HepG2 (cell line): ENCODE measurements around the gene CHAF1A. TPM values are rescaled to one million over a fixed set of nuclear protein-coding genes. Genes with fewer than 3 reads are reported as not detected.

ENCODE experiments used
- BHLHE40 ChIP-seq: IDR thresholded peaks from 2 replicates; pipeline ENCODE4 v1.6.1; 2011; ENCODE audit warnings: low read length, improper control_type of control experiment
- GABPA ChIP-seq, 2 experiments: IDR thresholded peaks; 2 replicates each; pipeline ENCODE4 v1.6.1; 2011 to 2016; ENCODE audit warnings: low read depth in 2 of 2, low read length in 1 of 2, missing biosample characterization in 1 of 2, missing genetic modification characterization in 1 of 2
- HOXA3 ChIP-seq: sonication (generic); formaldehyde crosslinking; IDR thresholded peaks from 2 replicates; pipeline ENCODE4 v1.5.0; 2020; ENCODE audit warnings: missing genetic modification reagents
- MED13 ChIP-seq: sonication (generic); formaldehyde crosslinking; IDR thresholded peaks from 2 replicates; pipeline ENCODE4 v1.5.0; 2020; ENCODE audit warnings: missing genetic modification reagents
- PHF5A ChIP-seq: IDR thresholded peaks from one replicate; pipeline ENCODE4 v1.6.1; 2018; ENCODE audit warnings: low read depth, missing genetic modification reagents; ENCODE audit not compliant: unreplicated experiment
- RCOR2 ChIP-seq: IDR thresholded peaks from 2 replicates; pipeline ENCODE4 v1.6.1; 2016; ENCODE audit warnings: missing biosample characterization, missing genetic modification reagents
- SOX6 ChIP-seq, 2 experiments: fragments of 450-650 bp in 1 of 2; sonication (generic) in 1 of 2; formaldehyde crosslinking in 1 of 2; IDR thresholded peaks; 2 replicates each; pipeline versions ENCODE4 v1.4.0 to v1.6.1; 2017 to 2020; ENCODE audit warnings: antibody characterized with exemption in 1 of 2, mild to moderate bottlenecking in 1 of 2, missing genetic modification reagents in 1 of 2
- ZFYVE20 ChIP-seq: sonication (generic); formaldehyde crosslinking; IDR thresholded peaks from 2 replicates; pipeline ENCODE4 v1.8.0; 2023; ENCODE audit warnings: low read depth, mild to moderate bottlenecking, moderate library complexity, missing genetic modification reagents, borderline replicate concordance
- ZNF224 ChIP-seq: sonication (generic); formaldehyde crosslinking; IDR thresholded peaks from 2 replicates; pipeline ENCODE4 v1.5.0; 2020; ENCODE audit warnings: mild to moderate bottlenecking, missing genetic modification reagents
- ZNF331 ChIP-seq: sonication (generic); formaldehyde crosslinking; IDR thresholded peaks from 2 replicates; pipeline ENCODE4 v1.4.0; 2020; ENCODE audit warnings: missing genetic modification reagents
- ZNF660 ChIP-seq: sonication (generic); formaldehyde crosslinking; IDR thresholded peaks from 2 replicates; pipeline ENCODE4 v1.5.1; 2020; ENCODE audit warnings: mild to moderate bottlenecking, low read depth, missing genetic modification reagents, borderline replicate concordance
- ZNF75D ChIP-seq: sonication (generic); formaldehyde crosslinking; IDR thresholded peaks from 2 replicates; pipeline ENCODE4 v1.8.1; 2023; ENCODE audit warnings: missing genetic modification reagents, mild to moderate bottlenecking, borderline replicate concordance
- polyA plus RNA-seq, 8 experiments: library from polyadenylated mRNA; depleted of rRNA in 3 of 8; stranded (reverse) in 7 of 8; unstranded in 1 of 8; fragments of >200 nt; fragmentation: Illumina TruSeq in 4 of 8; extraction: Trizol in 4 of 8; gene quantifications; 2 replicates each; pipeline versions ENCODE4 v1.2.1 to v1.2.3, GENCODE V29; 2011 to 2016; ENCODE audit warnings: low read depth in 4 of 8, missing spikeins in 1 of 8, mixed read lengths in 1 of 8; ENCODE audit not compliant: insufficient read depth in 1 of 8
- total RNA-seq, 5 experiments: library from RNA; depleted of rRNA; stranded (reverse); fragments of >200 nt; fragmentation: Illumina TruSeq; extraction: Trizol; gene quantifications; 2 replicates each; pipeline ENCODE4 v1.2.3, GENCODE V29; 2016; ENCODE audit warnings: low read depth in 1 of 5
- TF ChIP-seq, protein P1 (sequence below): sonication (generic); formaldehyde crosslinking; IDR thresholded peaks from 2 replicates; pipeline ENCODE4 v1.4.0; 2020; ENCODE audit warnings: missing genetic modification reagents
- TF ChIP-seq, protein P2 (sequence below): sonication (generic); formaldehyde crosslinking; IDR thresholded peaks from 2 replicates; pipeline ENCODE4 v1.4.0; 2020; ENCODE audit warnings: missing genetic modification reagents
- TF ChIP-seq, protein P3 (sequence below): sonication (generic); formaldehyde crosslinking; conservative IDR thresholded peaks from 2 replicates; pipeline ENCODE4 v1.8.0; 2022; ENCODE audit warnings: low read depth, missing genetic modification reagents
- TF ChIP-seq, protein P4 (sequence below): sonication (generic); formaldehyde crosslinking; IDR thresholded peaks from 2 replicates; pipeline ENCODE4 v1.4.0; 2020; ENCODE audit warnings: missing genetic modification reagents
- TF ChIP-seq, protein P5 (sequence below): sonication (generic); formaldehyde crosslinking; IDR thresholded peaks from 2 replicates; pipeline ENCODE4 v1.8.1; 2023; ENCODE audit warnings: mild to moderate bottlenecking, missing genetic modification reagents, borderline replicate concordance

The CHAF1A gene
- total and polyA plus RNA-seq, 2 of the 13 experiments (the other 11 are each of a cell fraction or from before 2014, with no cell fraction given) = 11.0 to 34.8 TPM

DNA sequence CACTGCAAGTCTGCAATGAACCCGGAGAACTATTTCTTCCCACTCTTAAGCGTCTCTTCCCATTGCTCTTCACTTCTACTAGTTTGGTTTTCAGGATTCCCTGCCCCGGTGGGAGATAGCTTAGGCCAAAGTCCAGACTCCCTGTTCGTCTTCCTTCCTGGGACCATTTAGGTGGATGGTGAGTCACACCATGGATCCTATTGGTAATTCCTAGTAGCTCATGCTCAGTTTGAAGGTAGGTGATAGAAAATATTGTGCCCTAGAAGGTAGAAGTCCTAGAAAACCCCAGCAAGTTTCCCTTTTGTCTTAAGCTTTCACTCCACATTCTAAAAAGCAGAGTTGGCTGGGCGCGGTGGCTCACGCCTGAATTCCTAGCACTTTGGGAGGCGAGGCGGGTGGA, 13.8 kb downstream of the CHAF1A start (continued):
- no peak for TF ChIP-seq ZNF660 (CRISPR knock-in tag)
- no peak for TF ChIP-seq MED13 (CRISPR knock-in tag)
- TF ChIP-seq HOXA3 (CRISPR knock-in tag) = 0 out of 2 replicates have a peak, but pooled peaks have one; percentile 22
- TF ChIP-seq, protein P1, sequence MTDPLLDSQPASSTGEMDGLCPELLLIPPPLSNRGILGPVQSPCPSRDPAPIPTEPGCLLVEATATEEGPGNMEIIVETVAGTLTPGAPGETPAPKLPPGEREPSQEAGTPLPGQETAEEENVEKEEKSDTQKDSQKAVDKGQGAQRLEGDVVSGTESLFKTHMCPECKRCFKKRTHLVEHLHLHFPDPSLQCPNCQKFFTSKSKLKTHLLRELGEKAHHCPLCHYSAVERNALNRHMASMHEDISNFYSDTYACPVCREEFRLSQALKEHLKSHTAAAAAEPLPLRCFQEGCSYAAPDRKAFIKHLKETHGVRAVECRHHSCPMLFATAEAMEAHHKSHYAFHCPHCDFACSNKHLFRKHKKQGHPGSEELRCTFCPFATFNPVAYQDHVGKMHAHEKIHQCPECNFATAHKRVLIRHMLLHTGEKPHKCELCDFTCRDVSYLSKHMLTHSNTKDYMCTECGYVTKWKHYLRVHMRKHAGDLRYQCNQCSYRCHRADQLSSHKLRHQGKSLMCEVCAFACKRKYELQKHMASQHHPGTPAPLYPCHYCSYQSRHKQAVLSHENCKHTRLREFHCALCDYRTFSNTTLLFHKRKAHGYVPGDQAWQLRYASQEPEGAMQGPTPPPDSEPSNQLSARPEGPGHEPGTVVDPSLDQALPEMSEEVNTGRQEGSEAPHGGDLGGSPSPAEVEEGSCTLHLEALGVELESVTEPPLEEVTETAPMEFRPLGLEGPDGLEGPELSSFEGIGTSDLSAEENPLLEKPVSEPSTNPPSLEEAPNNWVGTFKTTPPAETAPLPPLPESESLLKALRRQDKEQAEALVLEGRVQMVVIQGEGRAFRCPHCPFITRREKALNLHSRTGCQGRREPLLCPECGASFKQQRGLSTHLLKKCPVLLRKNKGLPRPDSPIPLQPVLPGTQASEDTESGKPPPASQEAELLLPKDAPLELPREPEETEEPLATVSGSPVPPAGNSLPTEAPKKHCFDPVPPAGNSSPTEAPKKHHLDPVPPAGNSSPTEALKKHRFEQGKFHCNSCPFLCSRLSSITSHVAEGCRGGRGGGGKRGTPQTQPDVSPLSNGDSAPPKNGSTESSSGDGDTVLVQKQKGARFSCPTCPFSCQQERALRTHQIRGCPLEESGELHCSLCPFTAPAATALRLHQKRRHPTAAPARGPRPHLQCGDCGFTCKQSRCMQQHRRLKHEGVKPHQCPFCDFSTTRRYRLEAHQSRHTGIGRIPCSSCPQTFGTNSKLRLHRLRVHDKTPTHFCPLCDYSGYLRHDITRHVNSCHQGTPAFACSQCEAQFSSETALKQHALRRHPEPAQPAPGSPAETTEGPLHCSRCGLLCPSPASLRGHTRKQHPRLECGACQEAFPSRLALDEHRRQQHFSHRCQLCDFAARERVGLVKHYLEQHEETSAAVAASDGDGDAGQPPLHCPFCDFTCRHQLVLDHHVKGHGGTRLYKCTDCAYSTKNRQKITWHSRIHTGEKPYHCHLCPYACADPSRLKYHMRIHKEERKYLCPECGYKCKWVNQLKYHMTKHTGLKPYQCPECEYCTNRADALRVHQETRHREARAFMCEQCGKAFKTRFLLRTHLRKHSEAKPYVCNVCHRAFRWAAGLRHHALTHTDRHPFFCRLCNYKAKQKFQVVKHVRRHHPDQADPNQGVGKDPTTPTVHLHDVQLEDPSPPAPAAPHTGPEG = no peak
- no peak for TF ChIP-seq GABPA (IDR thresholded peaks at IDR 0.05; ENCODE audit: low read depth, low read length)
- TF ChIP-seq GABPA (CRISPR knock-in tag; IDR thresholded peaks at IDR 0.05; ENCODE audit: low read depth) = no peak
- TF ChIP-seq, protein P2, sequence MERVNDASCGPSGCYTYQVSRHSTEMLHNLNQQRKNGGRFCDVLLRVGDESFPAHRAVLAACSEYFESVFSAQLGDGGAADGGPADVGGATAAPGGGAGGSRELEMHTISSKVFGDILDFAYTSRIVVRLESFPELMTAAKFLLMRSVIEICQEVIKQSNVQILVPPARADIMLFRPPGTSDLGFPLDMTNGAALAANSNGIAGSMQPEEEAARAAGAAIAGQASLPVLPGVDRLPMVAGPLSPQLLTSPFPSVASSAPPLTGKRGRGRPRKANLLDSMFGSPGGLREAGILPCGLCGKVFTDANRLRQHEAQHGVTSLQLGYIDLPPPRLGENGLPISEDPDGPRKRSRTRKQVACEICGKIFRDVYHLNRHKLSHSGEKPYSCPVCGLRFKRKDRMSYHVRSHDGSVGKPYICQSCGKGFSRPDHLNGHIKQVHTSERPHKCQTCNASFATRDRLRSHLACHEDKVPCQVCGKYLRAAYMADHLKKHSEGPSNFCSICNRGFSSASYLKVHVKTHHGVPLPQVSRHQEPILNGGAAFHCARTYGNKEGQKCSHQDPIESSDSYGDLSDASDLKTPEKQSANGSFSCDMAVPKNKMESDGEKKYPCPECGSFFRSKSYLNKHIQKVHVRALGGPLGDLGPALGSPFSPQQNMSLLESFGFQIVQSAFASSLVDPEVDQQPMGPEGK (CRISPR knock-in tag) = no peak
- no peak for TF ChIP-seq ZNF75D
- TF ChIP-seq, protein P3, sequence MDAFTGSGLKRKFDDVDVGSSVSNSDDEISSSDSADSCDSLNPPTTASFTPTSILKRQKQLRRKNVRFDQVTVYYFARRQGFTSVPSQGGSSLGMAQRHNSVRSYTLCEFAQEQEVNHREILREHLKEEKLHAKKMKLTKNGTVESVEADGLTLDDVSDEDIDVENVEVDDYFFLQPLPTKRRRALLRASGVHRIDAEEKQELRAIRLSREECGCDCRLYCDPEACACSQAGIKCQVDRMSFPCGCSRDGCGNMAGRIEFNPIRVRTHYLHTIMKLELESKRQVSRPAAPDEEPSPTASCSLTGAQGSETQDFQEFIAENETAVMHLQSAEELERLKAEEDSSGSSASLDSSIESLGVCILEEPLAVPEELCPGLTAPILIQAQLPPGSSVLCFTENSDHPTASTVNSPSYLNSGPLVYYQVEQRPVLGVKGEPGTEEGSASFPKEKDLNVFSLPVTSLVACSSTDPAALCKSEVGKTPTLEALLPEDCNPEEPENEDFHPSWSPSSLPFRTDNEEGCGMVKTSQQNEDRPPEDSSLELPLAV (CRISPR knock-in tag) = no peak
- TF ChIP-seq ZNF224 = no peak
- no peak for TF ChIP-seq ZFYVE20
- TF ChIP-seq SOX6 (IDR thresholded peaks at IDR 0.05) = no peak
- no peak for TF ChIP-seq SOX6 (CRISPR knock-in tag; IDR thresholded peaks at IDR 0.05)
- TF ChIP-seq PHF5A (CRISPR knock-in tag) = no peak
- TF ChIP-seq RCOR2 (CRISPR knock-in tag) = no peak
- no peak for TF ChIP-seq BHLHE40
- 0 out of 2 replicates have a peak, but pooled peaks have one; percentile 27 for TF ChIP-seq ZNF331 (CRISPR knock-in tag)
- TF ChIP-seq, protein P4, sequence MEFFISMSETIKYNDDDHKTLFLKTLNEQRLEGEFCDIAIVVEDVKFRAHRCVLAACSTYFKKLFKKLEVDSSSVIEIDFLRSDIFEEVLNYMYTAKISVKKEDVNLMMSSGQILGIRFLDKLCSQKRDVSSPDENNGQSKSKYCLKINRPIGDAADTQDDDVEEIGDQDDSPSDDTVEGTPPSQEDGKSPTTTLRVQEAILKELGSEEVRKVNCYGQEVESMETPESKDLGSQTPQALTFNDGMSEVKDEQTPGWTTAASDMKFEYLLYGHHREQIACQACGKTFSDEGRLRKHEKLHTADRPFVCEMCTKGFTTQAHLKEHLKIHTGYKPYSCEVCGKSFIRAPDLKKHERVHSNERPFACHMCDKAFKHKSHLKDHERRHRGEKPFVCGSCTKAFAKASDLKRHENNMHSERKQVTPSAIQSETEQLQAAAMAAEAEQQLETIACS (CRISPR knock-in tag) = no peak
- TF ChIP-seq, protein P5, sequence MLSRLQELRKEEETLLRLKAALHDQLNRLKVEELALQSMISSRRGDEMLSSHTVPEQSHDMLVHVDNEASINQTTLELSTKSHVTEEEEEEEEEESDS (CRISPR knock-in tag) = no peak
